Measurements from ENCODE around the gene CRTC3. TPM values are rescaled to one million over a fixed set of nuclear protein-coding genes. Genes with fewer than 3 reads are reported as not detected.

Gene CRTC3
- total RNA-seq, 1 experiment from 2014 or later: 27.7 TPM

- peak overlapping the region; percentile 55 for H3K9ac ChIP-seq (ENCODE audit: low read length)
- peak overlapping the region; percentile 47 for H3K4me3 ChIP-seq (ENCODE audit: low read length)
- H3K27ac ChIP-seq (ENCODE audit: low read length): peak overlapping the region; percentile 73
- H3K9me3 ChIP-seq (ENCODE audit: low read length): no peaks in the 10 kb centered on the region
- peaks cover 52% of the 10 kb centered on the region for H3K4me1 ChIP-seq (ENCODE audit: low read length)
- H2AFZ ChIP-seq (ENCODE audit: low read length): peak overlapping the region; percentile 25; the same call in 1 of the 2 replicates
- DNase-seq: peak; percentile 80
- H4K20me1 ChIP-seq (ENCODE audit: insufficient read depth, low read depth, low read length): no peaks in the 10 kb centered on the region
- H3K9me2 ChIP-seq (replicated peaks; ENCODE audit: insufficient read depth, low read length): no peaks in the 10 kb centered on the region
- no peaks in the 10 kb centered on the region for H3K27me3 ChIP-seq (ENCODE audit: low read length)
- H3K4me2 ChIP-seq (ENCODE audit: low read depth, low read length, poor library complexity, severe bottlenecking): peak overlapping the region; percentile 65
- H3K79me2 ChIP-seq (ENCODE audit: low read length): peaks cover 17% of the 10 kb centered on the region
- H3K36me3 ChIP-seq (ENCODE audit: insufficient read depth, low read length): no peaks in the 10 kb centered on the region
Measured at GRCh38 chr15:90594301-90594738, 64.6 kb downstream of the CRTC3 start.

- Histone ChIP-seq H3K36me3 (ENCODE audit: insufficient read depth, low read length) (no peaks in the 10 kb centered on the region), H3K9me3 (ENCODE audit: low read length) (no peaks in the 10 kb centered on the region), H3K27me3 (ENCODE audit: low read length) (no peaks in the 10 kb centered on the region), H4K20me1 (ENCODE audit: insufficient read depth, low read depth, low read length) (no peaks in the 10 kb centered on the region), H3K9ac (ENCODE audit: low read length) (no peak overlapping the region), H3K79me2 (ENCODE audit: low read length) (peaks cover 11% of the 10 kb centered on the region), H3K4me2 (ENCODE audit: low read depth, low read length, poor library complexity, severe bottlenecking) (peak overlapping the region; percentile 41), H3K4me1 (ENCODE audit: low read length) (peaks cover 52% of the 10 kb centered on the region), H3K27ac (ENCODE audit: low read length) (peak overlapping the region; percentile 77), H3K4me3 (ENCODE audit: low read length) (no peak overlapping the region), H2AFZ (ENCODE audit: low read length) (no peak overlapping the region), H3K9me2 (replicated peaks; ENCODE audit: insufficient read depth, low read length) (no peaks in the 10 kb centered on the region)
- DNase-seq: peak; percentile 49
Measured at GRCh38 chr15:90595763-90596155, 66.0 kb downstream of the CRTC3 start.

- H3K4me1 ChIP-seq (ENCODE audit: low read length): peaks cover 52% of the 10 kb centered on the region
- peak overlapping the region; percentile 77; the same call in 1 of the 2 replicates for H3K27ac ChIP-seq (ENCODE audit: low read length)
- H3K27me3 ChIP-seq (ENCODE audit: low read length): no peaks in the 10 kb centered on the region
- no peaks in the 10 kb centered on the region for H3K9me3 ChIP-seq (ENCODE audit: low read length)
- no peak overlapping the region for H3K4me2 ChIP-seq (ENCODE audit: low read depth, low read length, poor library complexity, severe bottlenecking)
- H3K36me3 ChIP-seq (ENCODE audit: insufficient read depth, low read length): no peaks in the 10 kb centered on the region
- H4K20me1 ChIP-seq (ENCODE audit: insufficient read depth, low read depth, low read length): no peaks in the 10 kb centered on the region
- H3K9me2 ChIP-seq (replicated peaks; ENCODE audit: insufficient read depth, low read length): no peaks in the 10 kb centered on the region
- DNase-seq: no peak
- H2AFZ ChIP-seq (ENCODE audit: low read length): no peak overlapping the region
- H3K79me2 ChIP-seq (ENCODE audit: low read length): peaks cover 11% of the 10 kb centered on the region
- H3K4me3 ChIP-seq (ENCODE audit: low read length): no peak overlapping the region
- no peak overlapping the region for H3K9ac ChIP-seq (ENCODE audit: low read length)
Measured at GRCh38 chr15:90596943-90597342, 67.2 kb downstream of the CRTC3 start.

- no peaks in the 10 kb centered on the region for H3K9me3 ChIP-seq (ENCODE audit: low read length)
- H3K36me3 ChIP-seq (ENCODE audit: insufficient read depth, low read length): no peaks in the 10 kb centered on the region
- DNase-seq: no peak
- H3K4me3 ChIP-seq (ENCODE audit: low read length): no peak overlapping the region
- H3K9me2 ChIP-seq (replicated peaks; ENCODE audit: insufficient read depth, low read length): no peaks in the 10 kb centered on the region
- no peaks in the 10 kb centered on the region for H4K20me1 ChIP-seq (ENCODE audit: insufficient read depth, low read depth, low read length)
- H3K27ac ChIP-seq (ENCODE audit: low read length): peak overlapping the region; percentile 28
- peak overlapping the region; percentile 22 for H3K4me2 ChIP-seq (ENCODE audit: low read depth, low read length, poor library complexity, severe bottlenecking)
- no peak overlapping the region for H2AFZ ChIP-seq (ENCODE audit: low read length)
- H3K79me2 ChIP-seq (ENCODE audit: low read length): peaks cover 9% of the 10 kb centered on the region
- no peak overlapping the region for H3K9ac ChIP-seq (ENCODE audit: low read length)
- H3K4me1 ChIP-seq (ENCODE audit: low read length): peaks cover 52% of the 10 kb centered on the region
- no peaks in the 10 kb centered on the region for H3K27me3 ChIP-seq (ENCODE audit: low read length)
Measured at GRCh38 chr15:90597577-90597976, 67.9 kb downstream of the CRTC3 start.

GRCh38 chr15:90598031-90598577 lies 68.4 kb downstream of the CRTC3 start:
- peaks cover 52% of the 10 kb centered on the region for H3K4me1 ChIP-seq (ENCODE audit: low read length)
- H3K36me3 ChIP-seq (ENCODE audit: insufficient read depth, low read length): no peaks in the 10 kb centered on the region
- H3K9ac ChIP-seq (ENCODE audit: low read length): no peak overlapping the region
- no peak overlapping the region for H3K4me3 ChIP-seq (ENCODE audit: low read length)
- H4K20me1 ChIP-seq (ENCODE audit: insufficient read depth, low read depth, low read length): no peaks in the 10 kb centered on the region
- peak overlapping the region; percentile 28 for H3K27ac ChIP-seq (ENCODE audit: low read length)
- DNase-seq: no peak
- H2AFZ ChIP-seq (ENCODE audit: low read length): no peak overlapping the region
- no peaks in the 10 kb centered on the region for H3K9me2 ChIP-seq (replicated peaks; ENCODE audit: insufficient read depth, low read length)
- no peaks in the 10 kb centered on the region for H3K27me3 ChIP-seq (ENCODE audit: low read length)
- H3K79me2 ChIP-seq (ENCODE audit: low read length): peaks cover 8% of the 10 kb centered on the region
- no peaks in the 10 kb centered on the region for H3K9me3 ChIP-seq (ENCODE audit: low read length)
- peak overlapping the region; percentile 22 for H3K4me2 ChIP-seq (ENCODE audit: low read depth, low read length, poor library complexity, severe bottlenecking)

GRCh38 chr15:90598679-90599078 lies 69.0 kb downstream of the CRTC3 start:
- Histone ChIP-seq H3K36me3 (ENCODE audit: insufficient read depth, low read length) (no peaks in the 10 kb centered on the region), H2AFZ (ENCODE audit: low read length) (no peak overlapping the region)

GRCh38 chr15:90599116-90599515 lies 69.4 kb downstream of the CRTC3 start:
- Histone ChIP-seq H2AFZ (ENCODE audit: low read length) (no peak overlapping the region), H3K9me2 (replicated peaks; ENCODE audit: insufficient read depth, low read length) (no peaks in the 10 kb centered on the region), H4K20me1 (ENCODE audit: insufficient read depth, low read depth, low read length) (no peaks in the 10 kb centered on the region), H3K4me2 (ENCODE audit: low read depth, low read length, poor library complexity, severe bottlenecking) (no peak overlapping the region), H3K36me3 (ENCODE audit: insufficient read depth, low read length) (no peaks in the 10 kb centered on the region), H3K79me2 (ENCODE audit: low read length) (peaks cover 5% of the 10 kb centered on the region), H3K9me3 (ENCODE audit: low read length) (no peaks in the 10 kb centered on the region), H3K27ac (ENCODE audit: low read length) (no peak overlapping the region), H3K4me1 (ENCODE audit: low read length) (peaks cover 47% of the 10 kb centered on the region), H3K4me3 (ENCODE audit: low read length) (no peak overlapping the region), H3K27me3 (ENCODE audit: low read length) (no peaks in the 10 kb centered on the region), H3K9ac (ENCODE audit: low read length) (no peak overlapping the region)
- no peak for DNase-seq

More at GRCh38 chr15:90598679-90599078, 69.0 kb downstream of the CRTC3 start:
- H3K79me2 ChIP-seq (ENCODE audit: low read length): peaks cover 5% of the 10 kb centered on the region
- peaks cover 50% of the 10 kb centered on the region for H3K4me1 ChIP-seq (ENCODE audit: low read length)
- no peaks in the 10 kb centered on the region for H3K27me3 ChIP-seq (ENCODE audit: low read length)
- no peak overlapping the region for H3K4me2 ChIP-seq (ENCODE audit: low read depth, low read length, poor library complexity, severe bottlenecking)
- H3K9me3 ChIP-seq (ENCODE audit: low read length): no peaks in the 10 kb centered on the region
- no peak for DNase-seq
- no peak overlapping the region for H3K4me3 ChIP-seq (ENCODE audit: low read length)
- no peaks in the 10 kb centered on the region for H3K9me2 ChIP-seq (replicated peaks; ENCODE audit: insufficient read depth, low read length)
- H3K27ac ChIP-seq (ENCODE audit: low read length): no peak overlapping the region
- no peak overlapping the region for H3K9ac ChIP-seq (ENCODE audit: low read length)
- H4K20me1 ChIP-seq (ENCODE audit: insufficient read depth, low read depth, low read length): no peaks in the 10 kb centered on the region

GRCh38 chr15:90599644-90600043 lies 69.9 kb downstream of the CRTC3 start:
- no peaks in the 10 kb centered on the region for H3K36me3 ChIP-seq (ENCODE audit: insufficient read depth, low read length)
- H2AFZ ChIP-seq (ENCODE audit: low read length): no peak overlapping the region
- no peak overlapping the region for H3K9ac ChIP-seq (ENCODE audit: low read length)
- no peak overlapping the region for H3K4me3 ChIP-seq (ENCODE audit: low read length)
- no peak overlapping the region for H3K4me2 ChIP-seq (ENCODE audit: low read depth, low read length, poor library complexity, severe bottlenecking)
- no peaks in the 10 kb centered on the region for H3K9me2 ChIP-seq (replicated peaks; ENCODE audit: insufficient read depth, low read length)
- peaks cover 5% of the 10 kb centered on the region for H3K79me2 ChIP-seq (ENCODE audit: low read length)
- peaks cover 41% of the 10 kb centered on the region for H3K4me1 ChIP-seq (ENCODE audit: low read length)
- no peak overlapping the region for H3K27ac ChIP-seq (ENCODE audit: low read length)
- DNase-seq: no peak
- no peaks in the 10 kb centered on the region for H3K9me3 ChIP-seq (ENCODE audit: low read length)
- H3K27me3 ChIP-seq (ENCODE audit: low read length): no peaks in the 10 kb centered on the region
- no peaks in the 10 kb centered on the region for H4K20me1 ChIP-seq (ENCODE audit: insufficient read depth, low read depth, low read length)
